Stimulated activated CD8-positive, alpha-beta memory T cell treated with anti-CD3 and anti-CD28 coated beads, Interleukin-4, amount 100 ng/mL, for 1 hour (primary cell): ENCODE data around the gene HELLS.
"Not testable (repeated sequence)": the region's sequence is repeated elsewhere in the genome, so short reads cannot be mapped to it uniquely, and the experiment has no call there.

Source experiments
- DNase-seq, 2 donors: peaks; one replicate each; pipeline ENCODE4 v3.0.0-alpha.2; 2020; ENCODE audit warnings: low read depth in 2 of 2, low spot score in 1 of 2

HELLS gene

DNA sequence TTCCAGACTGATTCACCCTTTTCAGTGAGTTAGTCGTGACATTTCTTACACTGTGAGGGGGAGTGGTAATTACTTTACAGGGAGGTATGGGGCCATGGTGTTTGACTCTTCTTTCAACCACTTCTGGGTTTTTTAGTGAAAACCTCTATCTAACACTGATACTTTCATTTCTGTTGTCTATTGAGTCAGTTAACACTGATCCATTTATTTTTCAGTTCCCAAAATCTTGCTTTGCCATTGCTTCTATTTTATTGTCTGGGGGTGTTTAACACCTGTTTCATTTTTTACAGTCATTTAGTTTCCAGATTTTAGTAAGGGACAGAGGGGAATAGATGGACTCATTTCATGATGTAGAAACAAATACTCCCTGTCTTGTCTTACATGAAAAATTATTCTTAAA lies 61.5 kb downstream of the HELLS start:
- DNase-seq: no peak

DNA sequence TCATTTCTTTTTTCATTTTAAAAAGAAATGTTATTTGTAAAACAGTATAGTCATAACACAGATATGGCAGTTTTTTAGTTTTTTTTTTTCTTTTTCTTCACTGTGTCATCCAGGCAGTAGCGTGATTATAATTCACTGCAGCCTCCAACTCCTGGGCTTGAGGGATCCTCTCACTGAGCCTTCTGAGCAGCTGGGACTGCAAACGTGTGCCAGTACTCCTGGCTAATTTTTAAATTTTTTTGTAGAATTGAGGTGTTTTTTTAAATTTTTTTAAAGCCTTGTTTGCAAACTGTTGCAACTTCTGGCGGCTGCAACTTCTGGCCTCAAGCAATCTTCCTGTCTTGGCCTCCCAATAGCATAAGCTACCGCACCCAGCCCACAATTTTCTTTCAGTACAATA lies 63.0 kb downstream of the HELLS start:
- DNase-seq: no peak

DNA sequence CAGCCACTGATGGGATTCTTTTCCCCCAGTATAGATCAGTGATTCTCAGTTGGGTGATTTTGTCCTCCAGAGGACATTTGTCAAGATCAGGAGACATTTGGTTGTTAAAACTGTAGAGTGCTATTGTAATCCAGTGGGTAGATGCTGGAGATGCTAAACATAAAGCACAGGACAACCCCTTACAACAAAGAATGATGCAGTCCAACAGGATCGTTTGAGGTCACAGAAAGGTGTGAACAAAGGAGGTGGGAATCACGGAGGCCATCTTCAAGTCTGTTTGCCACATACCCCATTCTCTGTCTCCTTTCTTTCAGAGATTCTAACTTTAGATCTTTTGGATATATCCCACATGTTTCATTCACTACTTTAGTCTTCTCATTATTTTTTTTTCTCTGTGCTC lies 69.0 kb downstream of the HELLS start:
- DNase-seq: no peak

DNA sequence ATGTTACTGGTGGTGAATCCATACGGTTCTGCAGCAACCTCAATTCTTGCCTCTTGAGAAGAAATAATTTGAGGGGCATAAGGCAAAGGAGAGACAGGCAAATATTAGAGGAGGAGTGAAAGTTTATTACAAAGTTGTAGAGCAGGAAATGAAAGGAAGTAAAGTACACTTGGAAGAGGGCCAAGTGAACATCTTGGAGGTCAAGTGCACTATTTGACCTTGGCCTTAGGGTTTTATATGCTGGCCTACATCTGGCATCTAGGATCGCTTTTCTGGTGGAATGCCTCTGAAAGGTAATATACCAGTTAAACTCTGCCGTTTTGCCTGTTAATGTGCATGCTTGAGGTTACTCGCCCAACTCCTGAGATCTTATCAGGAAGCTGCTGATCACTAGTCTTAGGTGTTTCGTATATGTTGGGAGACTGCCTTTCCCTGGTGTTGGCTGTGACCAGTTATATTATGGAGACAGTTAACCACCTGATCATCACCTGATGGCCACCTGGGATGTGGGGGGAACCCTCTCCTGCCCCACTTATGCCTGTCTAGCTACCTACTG lies 71.9 kb downstream of the HELLS start:
- DNase-seq: no peak

DNA sequence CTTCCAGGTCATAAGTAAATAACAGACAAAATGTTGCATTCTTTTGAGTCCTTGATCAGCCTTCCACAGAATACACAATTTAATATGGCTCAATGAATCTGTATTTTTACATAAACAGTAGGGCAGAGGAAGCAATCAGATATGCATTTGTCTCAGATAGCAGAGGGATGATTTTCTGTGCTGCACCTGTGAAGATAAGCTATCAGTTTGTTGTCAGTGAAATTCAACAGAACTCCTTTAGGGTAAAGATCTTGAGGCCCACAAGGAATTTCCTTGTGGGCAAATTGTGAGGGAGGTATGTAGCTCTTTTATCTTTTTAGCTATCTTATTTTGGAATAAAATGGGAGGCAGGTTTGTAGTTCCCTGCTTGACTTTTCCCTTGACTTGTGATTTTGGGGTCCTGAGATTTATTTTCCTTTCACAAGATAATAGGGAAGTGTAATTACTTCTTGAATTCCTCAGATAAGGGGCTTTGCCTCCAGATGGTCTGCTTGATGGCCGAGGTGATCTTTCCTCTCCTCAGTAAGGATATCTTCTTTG lies 77.1 kb downstream of the HELLS start:
- DNase-seq: no peak

DNA sequence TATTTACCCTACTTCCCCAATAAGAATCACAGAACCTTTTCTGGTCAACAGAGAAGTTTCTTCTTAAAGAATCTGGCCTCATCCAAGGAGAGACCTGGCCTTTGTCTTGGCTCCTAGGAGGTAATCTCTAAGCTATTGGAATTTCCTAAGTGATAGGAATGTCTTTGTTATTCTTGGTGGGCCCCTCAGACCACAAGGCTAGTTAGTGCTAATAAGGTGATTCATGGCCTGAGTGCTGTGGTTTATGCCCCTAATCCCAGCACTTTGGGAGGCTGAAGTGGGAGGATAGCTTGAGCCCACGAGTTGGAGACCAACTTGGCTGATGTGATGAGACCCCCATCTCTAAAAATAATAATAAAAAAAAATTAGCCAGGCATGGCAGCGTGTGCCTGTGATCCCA lies 78.0 kb downstream of the HELLS start:
- no peak for DNase-seq

DNA sequence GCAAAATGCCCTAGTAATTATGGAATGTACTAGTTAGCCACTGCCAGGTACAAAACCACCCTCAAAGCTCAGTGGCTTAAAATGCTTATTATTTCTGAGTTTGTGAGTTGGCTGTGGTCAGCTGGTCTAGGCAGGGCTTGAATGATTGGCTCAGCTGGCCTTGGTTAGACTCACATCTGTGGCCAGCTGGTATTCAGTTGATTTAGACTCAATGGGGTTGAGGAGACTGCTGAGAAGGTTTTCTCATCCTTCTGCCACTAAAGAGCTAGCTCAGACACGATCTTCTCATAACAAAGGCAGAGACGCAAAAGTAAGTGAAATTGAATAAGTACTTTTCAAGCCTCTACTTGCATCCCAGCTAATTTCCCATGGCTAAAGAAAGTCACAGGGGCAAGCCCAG lies 80.9 kb downstream of the HELLS start:
- DNase-seq: no peak

DNA sequence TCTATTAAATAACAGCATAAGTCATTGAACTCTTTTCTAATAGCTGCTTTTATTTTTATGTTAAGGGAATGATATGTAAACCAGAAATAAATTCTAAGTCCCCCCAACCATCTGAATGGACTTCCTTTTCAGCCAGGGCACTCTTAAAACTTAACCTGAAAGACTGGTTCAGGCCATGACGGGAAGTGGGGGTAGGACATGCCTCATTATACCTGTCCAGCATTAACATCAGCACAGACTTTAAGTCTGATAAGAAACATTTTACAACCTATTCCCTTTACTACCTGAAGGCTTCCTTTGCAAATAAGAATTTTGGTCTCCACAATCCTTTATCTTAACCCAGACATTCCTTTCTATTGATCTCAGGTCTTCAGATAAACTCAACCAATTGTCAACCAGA lies 81.9 kb downstream of the HELLS start:
- no peak for DNase-seq

DNA sequence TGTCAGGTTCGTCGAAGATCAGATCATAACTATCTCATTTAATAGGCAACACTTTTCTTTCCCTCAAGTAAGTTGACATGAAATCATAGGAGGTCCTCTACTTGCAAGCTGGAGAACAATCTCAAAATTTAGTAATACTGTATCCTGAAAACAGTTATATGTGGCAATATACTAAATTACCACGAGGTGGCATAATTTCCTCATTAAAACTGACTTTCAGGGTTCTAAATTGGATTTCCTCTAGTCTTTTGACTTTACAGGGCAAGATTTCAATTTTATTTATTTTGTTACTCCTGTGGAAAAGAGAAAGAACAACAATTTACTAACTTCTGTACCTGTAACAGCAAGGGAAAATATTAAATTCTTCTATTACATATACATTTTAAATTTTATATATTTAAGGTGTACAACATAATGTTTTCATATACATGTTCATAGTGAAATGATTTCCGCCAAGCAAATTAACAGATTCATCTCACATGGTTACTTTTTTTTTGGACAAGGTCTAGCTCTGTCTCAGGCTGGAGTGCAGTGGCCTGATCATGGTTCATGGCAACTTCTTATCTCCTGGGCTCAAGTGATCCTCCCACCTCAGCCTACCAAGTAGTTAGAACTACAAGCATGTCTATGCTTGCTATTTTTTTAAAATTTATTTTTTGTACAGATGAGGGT lies 84.6 kb downstream of the HELLS start:
- no peak for DNase-seq

DNA sequence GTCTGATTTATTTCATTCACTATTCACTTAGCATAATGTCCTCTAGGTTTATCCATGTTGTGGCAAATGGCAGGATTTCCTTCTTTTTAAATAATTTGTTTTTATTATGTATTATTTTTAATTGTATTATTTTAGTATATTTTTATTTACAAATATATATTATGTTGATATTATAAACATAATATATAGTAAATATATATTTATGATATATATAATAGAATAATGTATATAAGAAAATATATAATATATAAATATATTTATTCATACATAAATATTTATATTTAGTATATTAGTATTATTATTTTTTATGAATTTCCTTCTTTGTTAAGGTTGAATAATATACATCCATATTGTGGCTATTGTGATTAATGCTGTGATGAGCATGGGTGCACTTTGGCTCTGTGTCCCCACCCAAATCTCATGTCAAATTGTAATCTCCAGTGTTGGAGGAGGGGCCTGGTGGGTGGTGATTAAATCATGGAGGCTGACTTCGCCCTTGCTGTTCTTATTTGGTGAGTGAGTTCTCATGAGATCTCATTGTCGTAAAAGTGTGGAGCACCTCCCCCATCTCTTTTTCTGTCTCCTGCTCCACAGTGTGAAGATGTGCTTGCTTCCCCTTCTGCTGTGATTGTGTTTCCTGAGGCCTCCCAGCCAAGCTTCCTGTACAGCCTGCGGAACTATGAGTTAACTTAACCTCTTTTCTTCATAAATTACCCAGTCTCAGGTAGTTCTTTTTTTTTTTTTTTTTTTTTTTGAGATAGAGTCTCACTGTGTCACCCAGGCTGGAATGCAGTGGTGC lies 85.7 kb downstream of the HELLS start:
- DNase-seq: no peak

DNA sequence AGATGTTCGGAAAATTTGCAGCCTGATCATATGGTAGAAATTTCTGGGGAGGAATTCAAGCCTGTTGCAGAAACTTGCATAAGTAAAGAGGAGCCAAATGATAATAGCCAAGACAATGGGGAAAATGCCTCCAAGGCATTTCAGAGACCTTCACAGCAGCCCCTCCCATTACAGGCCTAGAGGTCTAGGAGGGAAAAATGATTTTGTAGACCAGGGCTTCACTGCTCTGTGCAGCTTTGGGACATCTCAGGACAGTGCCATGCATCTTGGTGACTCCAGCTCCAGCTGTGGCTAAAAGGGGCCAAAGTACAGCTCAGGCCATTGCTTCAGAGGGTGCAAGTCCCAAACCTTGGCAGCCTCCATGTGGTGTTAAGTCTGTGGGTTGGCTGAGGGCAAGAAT lies 87.4 kb downstream of the HELLS start:
- DNase-seq: no peak

DNA sequence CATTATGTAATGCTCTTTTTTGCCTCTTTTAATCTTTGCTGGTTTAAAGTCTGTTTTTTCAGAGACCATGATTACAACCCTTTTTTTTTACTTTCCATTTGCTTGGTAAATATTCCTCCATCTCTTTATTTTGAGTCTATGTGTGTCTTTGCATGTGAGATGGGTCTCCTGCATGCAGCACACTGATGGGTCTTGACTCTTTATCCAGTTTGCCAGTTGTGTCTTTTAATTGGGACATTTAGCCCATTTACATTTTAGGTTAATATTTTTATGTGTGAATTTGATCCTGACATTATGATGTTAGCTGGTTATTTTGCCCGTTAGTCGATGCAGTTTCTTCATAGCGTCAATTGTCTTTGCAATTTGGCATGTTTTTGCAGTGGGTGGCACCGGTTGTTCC lies 92.5 kb downstream of the HELLS start:
- DNase-seq: not testable (repeated sequence)

DNA sequence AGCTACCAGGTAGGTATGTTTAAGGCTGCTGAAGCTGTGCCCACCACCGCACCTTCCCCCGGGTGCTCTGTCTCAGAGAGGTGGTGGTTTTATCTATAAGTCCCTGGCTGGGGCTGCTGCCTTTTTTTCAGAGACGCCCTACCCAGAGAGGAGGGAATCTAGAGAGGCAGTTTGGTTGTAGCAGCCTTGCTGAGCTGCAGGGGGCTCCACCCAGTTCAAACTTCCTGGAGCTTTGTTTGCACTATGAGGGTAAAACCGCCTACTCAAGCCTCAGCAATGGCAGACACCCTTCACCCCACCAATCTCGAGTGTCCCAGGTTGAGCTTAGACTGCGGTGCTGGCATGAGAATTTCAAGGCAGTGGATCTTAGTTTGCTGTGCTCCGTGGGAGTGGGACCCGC lies 94.3 kb downstream of the HELLS start:
- DNase-seq: no peak

DNA sequence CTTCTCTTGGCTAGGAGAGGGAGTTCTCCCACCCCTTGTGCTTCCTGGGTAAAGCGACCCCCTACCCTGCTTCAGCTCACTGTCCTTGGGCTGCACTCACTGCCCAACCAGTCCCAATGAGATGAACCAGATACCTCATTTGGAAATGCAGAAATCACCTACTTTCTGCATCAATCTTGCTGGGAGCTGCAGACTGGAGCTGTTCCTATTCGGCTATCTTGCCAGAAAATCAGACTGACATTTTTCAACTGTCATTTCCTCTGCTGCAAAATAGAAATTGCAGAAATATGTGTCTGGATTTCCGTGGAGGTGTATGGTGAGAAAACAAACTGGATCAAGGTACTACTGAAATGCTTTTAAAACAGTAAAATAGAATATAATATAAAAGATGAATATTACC lies 95.0 kb downstream of the HELLS start:
- no peak for DNase-seq

DNA sequence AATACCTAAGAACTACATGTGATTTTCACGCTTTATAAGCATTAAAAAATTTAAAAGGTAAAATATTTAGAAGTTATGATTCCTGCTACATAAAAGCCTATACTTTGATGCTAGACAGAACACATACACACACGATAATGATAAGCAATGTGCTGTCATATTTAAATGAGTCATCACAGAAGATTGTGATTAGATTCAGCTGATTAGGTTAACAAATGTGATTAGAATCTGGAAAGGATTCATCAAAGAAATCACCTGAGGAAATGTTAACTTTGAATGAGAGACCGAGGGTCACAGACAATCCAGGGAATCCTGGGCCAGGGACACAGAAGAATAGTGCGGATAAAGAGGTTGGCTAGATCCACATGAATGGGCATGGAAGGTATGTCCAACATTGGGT lies 95.9 kb downstream of the HELLS start:
- no peak for DNase-seq

DNA sequence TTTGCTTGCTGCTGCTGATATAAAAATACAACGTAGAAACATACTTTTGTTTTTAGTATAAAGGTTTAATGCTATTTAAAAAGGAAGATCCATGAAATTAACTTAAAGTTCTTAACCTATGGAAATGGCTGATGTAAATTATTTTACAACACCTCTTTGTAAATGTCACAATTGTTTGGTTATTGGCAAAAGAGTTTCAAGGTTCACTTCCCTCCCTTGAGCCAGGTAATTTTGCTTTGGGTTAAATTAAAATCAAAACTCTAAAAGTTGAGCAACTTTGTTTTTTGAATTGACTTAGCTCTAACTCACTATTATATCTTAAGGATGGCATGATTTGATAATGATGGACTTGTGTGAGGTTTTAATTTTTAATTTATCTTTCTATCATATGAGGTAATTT lies 98.8 kb downstream of the HELLS start:
- DNase-seq: no peak

DNA sequence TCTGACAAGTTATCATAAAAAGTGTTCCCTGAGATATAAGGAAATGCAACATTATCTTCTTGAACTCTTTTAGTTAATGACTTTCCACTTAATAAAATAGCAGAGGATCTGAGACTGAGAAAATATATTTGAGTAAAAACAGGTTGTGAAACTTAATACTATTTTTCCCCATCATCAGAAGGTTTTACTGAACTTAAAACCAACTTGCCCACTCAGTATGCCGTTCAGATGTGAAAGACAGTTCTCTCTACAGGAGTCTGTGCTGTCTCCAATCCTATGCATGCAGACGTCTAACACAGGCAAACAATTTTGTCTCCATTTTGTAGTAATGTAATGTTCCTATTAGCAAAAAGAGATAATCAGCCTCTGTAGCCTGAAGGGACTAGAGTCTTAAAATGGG lies 99.7 kb downstream of the HELLS start:
- no peak for DNase-seq
